Skin of body (tissue), 2 donors: ENCODE results near the gene UBL5. TPM values are rescaled to one million over a fixed set of nuclear protein-coding genes. Genes with fewer than 3 reads are reported as not detected.
"Not testable (repeated sequence)": the region's sequence is repeated elsewhere in the genome, so short reads cannot be mapped to it uniquely, and the experiment has no call there.

Source experiments
- DNase-seq: peaks from one replicate; lab custom pipeline; 2025; lab: John Stamatoyannopoulos, UW
- total RNA-seq: library from RNA; depleted of rRNA; stranded (reverse); fragments of >200 nt; gene quantifications from one replicate; pipeline ENCODE4 v1.2.3, GENCODE V29; 2014

UBL5 gene
- total RNA-seq, 1 donor from 2014 or later, result 125 TPM

GRCh38 chr19:9811139-9811538 lies 16.6 kb upstream of the UBL5 start:
- no peak for DNase-seq

- no peak for DNase-seq
Observed at GRCh38 chr19:9818175-9818733, 9.5 kb upstream of the UBL5 start.

GRCh38 chr19:9818734-9819595 lies 8.8 kb upstream of the UBL5 start, which contains the start of gene FBXL12:
Gene FBXL12 (minus strand): TSS chr19:9819079. CDS start chr19:9818813, 266 bp downstream.
- DNase-seq, result peak; percentile 100

GRCh38 chr19:9819596-9819909 lies 8.2 kb upstream of the UBL5 start:
- DNase-seq, result no peak

- DNase-seq, result peak; percentile 47
Observed at GRCh38 chr19:9820034-9820433, 7.7 kb upstream of the UBL5 start.

- no peak for DNase-seq
Observed at GRCh38 chr19:9823816-9824215, 3.9 kb upstream of the UBL5 start.

- DNase-seq, result no peak
Observed at GRCh38 chr19:9828551-9829063, 889 bp downstream of the UBL5 start.

GRCh38 chr19:9834307-9834725 lies 6.6 kb downstream of the UBL5 start:
- no peak for DNase-seq

- DNase-seq, result peak; percentile 99
Observed at GRCh38 chr19:9834726-9835506, 7.2 kb downstream of the UBL5 start, which contains the start of gene PIN1. Gene PIN1 (plus strand): TSS chr19:9835318. CDS start chr19:9835345, 27 bp downstream.

GRCh38 chr19:9835507-9835949 lies 7.8 kb downstream of the UBL5 start:
- no peak for DNase-seq

- DNase-seq, result no peak
Observed at GRCh38 chr19:9836021-9836420, 8.3 kb downstream of the UBL5 start.

- no peak for DNase-seq
Observed at GRCh38 chr19:9838324-9838723, 10.6 kb downstream of the UBL5 start.

- DNase-seq, result no peak
Observed at GRCh38 chr19:9839415-9839814, 11.7 kb downstream of the UBL5 start.

GRCh38 chr19:9842834-9843625 lies 15.3 kb downstream of the UBL5 start:
- DNase-seq, result no peak

- not testable (repeated sequence) for DNase-seq
Observed at GRCh38 chr19:9843626-9844273, 16.0 kb downstream of the UBL5 start.

- DNase-seq, result no peak
Observed at GRCh38 chr19:9847087-9847671, 19.5 kb downstream of the UBL5 start.

GRCh38 chr19:9848060-9848459 lies 20.3 kb downstream of the UBL5 start:
- no peak for DNase-seq

GRCh38 chr19:9848762-9849161 lies 21.0 kb downstream of the UBL5 start:
- no peak for DNase-seq

- DNase-seq, result no peak
Observed at GRCh38 chr19:9849791-9850190, 22.1 kb downstream of the UBL5 start.
